NCI-H82 treated with DMSO at 0.1 percent for 48 hours (cell line): ENCODE measurements around the gene GPC2.
A peak's percentile ranks its signal among the peaks of the same experiment; 100 is the strongest.

ENCODE experiments used
- DNase-seq: peaks from one replicate; lab custom pipeline; 2025; ENCODE audit not compliant: unreplicated experiment; lab: John Stamatoyannopoulos, UW

Gene GPC2

GRCh38 chr7:100171087-100171681 lies 6.0 kb downstream of the GPC2 start:
- DNase-seq, result no peak

GRCh38 chr7:100170101-100170897 lies 6.9 kb downstream of the GPC2 start:
- no peak for DNase-seq

GRCh38 chr7:100169147-100169850 lies 7.9 kb downstream of the GPC2 start:
- DNase-seq, result no peak

- no peak for DNase-seq
Observed at GRCh38 chr7:100167912-100168323, 9.3 kb downstream of the GPC2 start.

GRCh38 chr7:100166970-100167911 lies 9.9 kb downstream of the GPC2 start:
- DNase-seq, result no peak

GRCh38 chr7:100166317-100166940 lies 10.8 kb downstream of the GPC2 start:
- DNase-seq, result no peak

- no peak for DNase-seq
Observed at GRCh38 chr7:100163871-100164270, 13.3 kb downstream of the GPC2 start.

- no peak for DNase-seq
Observed at GRCh38 chr7:100163006-100163531, 14.1 kb downstream of the GPC2 start.

GRCh38 chr7:100160067-100160466 lies 17.1 kb downstream of the GPC2 start:
- no peak for DNase-seq

GRCh38 chr7:100159099-100159623 lies 18.0 kb downstream of the GPC2 start:
- no peak for DNase-seq

GRCh38 chr7:100158229-100159098 lies 18.7 kb downstream of the GPC2 start, which contains the start of gene TRAPPC14:
TSS of gene TRAPPC14 (minus strand) at chr7:100158723. CDS start at chr7:100158499, 224 bp downstream.
- DNase-seq, result peak; percentile 76

- no peak for DNase-seq
Observed at GRCh38 chr7:100157334-100158228, 19.6 kb downstream of the GPC2 start.

- no peak for DNase-seq
Observed at GRCh38 chr7:100157069-100157333, 20.2 kb downstream of the GPC2 start.

- DNase-seq, result no peak
Observed at GRCh38 chr7:100156331-100157068, 20.7 kb downstream of the GPC2 start.

GRCh38 chr7:100155553-100156317 lies 21.4 kb downstream of the GPC2 start:
- DNase-seq, result no peak

- DNase-seq, result no peak
Observed at GRCh38 chr7:100154651-100155491, 22.3 kb downstream of the GPC2 start.
